ENCODE data around the gene AZU1. TPM values are rescaled to one million over a fixed set of nuclear protein-coding genes. Genes with fewer than 3 reads are reported as not detected.

AZU1 gene
- total RNA-seq, 1 experiment from 2014 or later: not detected

DNA sequence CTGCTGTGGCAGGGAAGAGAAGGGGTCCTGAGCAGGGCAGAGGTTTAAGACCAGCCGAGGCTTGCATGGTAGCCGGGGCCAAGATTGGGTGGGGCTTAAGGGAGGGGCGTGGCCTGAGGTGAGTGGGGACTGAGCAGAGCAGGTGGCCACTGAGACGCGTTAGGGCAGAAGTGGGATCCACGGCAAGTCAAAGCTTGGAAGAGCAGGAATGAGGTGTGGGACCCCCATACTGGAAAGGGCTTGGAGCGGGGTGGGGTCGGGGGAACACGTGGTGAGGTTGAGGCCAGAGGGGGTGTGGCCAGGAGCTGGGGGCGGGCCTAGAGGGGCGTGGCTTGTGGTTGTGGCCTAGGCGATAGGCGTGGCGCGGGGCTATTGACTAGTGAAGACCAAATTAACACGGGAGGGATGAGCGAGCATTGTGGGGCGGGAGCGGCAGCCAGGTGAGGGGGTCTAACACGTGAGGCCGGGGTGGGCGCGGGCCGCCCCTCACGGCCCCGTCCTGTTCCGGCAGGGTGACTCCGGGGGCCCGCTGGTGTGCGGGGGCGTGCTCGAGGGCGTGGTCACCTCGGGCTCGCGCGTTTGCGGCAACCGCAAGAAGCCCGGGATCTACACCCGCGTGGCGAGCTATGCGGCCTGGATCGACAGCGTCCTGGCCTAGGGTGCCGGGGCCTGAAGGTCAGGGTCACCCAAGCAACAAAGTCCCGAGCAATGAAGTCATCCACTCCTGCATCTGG, 35.1 kb downstream of the AZU1 start:
- H3K9me2 ChIP-seq (ENCODE audit: insufficient read depth): no peaks in the 10 kb centered on the region
- CTCF ChIA-PET: no interaction called here
- peak; percentile 12 for ATAC-seq

More for the DNA sequence above, 35.1 kb downstream of the AZU1 start:
- H3K36me3 ChIP-seq (ENCODE audit: control insufficient read depth in 1 of 2, insufficient read depth in 2 of 2, low read length in 2 of 2): no peaks in the 10 kb centered on the region; a peak in 1 of 4 replicates
- H3K9me3 ChIP-seq (ENCODE audit: control insufficient read depth in 1 of 2, insufficient read depth in 1 of 2, low read depth in 1 of 2, low read length in 2 of 2): no peaks in the 10 kb centered on the region
- H3K79me2 ChIP-seq (ENCODE audit: insufficient read depth, low read length): no peaks in the 10 kb centered on the region
- peaks cover 14 to 32% of the 10 kb centered on the region in 2 experiments for H3K4me1 ChIP-seq (ENCODE audit: control insufficient read depth in 1 of 2, insufficient read depth in 2 of 2, low read length in 2 of 2)
- no peaks in the 10 kb centered on the region for H4K20me1 ChIP-seq (ENCODE audit: insufficient read depth)
- no peak for DNase-seq (ENCODE audit: low read depth, low spot score)
- no peaks in the 10 kb centered on the region for H3K27me3 ChIP-seq (ENCODE audit: insufficient read depth, low read length)
- H3K4me3 ChIP-seq (replicated peaks in 1 of 2; ENCODE audit: low read depth in 1 of 2, low read length in 2 of 2): no peak overlapping the region
- POLR2A ChIA-PET: interaction anchor here (0.7 kb wide), 1 partner anchor 122 kb away, joined by 3 read pairs; the partner anchor contains the start of gene WDR18
- TF ChIP-seq, protein P1, sequence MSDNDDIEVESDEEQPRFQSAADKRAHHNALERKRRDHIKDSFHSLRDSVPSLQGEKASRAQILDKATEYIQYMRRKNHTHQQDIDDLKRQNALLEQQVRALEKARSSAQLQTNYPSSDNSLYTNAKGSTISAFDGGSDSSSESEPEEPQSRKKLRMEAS (IDR thresholded peaks at IDR 0.05): no peak
- TF ChIP-seq EGR1 (IDR thresholded peaks at IDR 0.05; ENCODE audit: low read depth) (no peak), POLR2A (IDR thresholded peaks at IDR 0.05; ENCODE audit: borderline replicate concordance, extremely low read depth, insufficient read depth, insufficient read length) (no peak), ELF1 (IDR thresholded peaks at IDR 0.05; ENCODE audit: borderline replicate concordance, low read depth) (no peak), SP1 (IDR thresholded peaks at IDR 0.05; ENCODE audit: low read depth) (no peak), POLR2AphosphoS5 (IDR thresholded peaks at IDR 0.05; ENCODE audit: low read depth, low read length) (no peak), TCF7L2 (IDR thresholded peaks at IDR 0.05; ENCODE audit: borderline replicate concordance, extremely low read depth, insufficient read depth, insufficient read length) (no peak), EZH2 (IDR thresholded peaks at IDR 0.05) (no peak), FOSL1 (IDR thresholded peaks at IDR 0.05; ENCODE audit: low read depth) (no peak), EZH2phosphoT487 (IDR thresholded peaks at IDR 0.05; ENCODE audit: borderline replicate concordance) (no peak)
- TF ChIP-seq, protein P2, sequence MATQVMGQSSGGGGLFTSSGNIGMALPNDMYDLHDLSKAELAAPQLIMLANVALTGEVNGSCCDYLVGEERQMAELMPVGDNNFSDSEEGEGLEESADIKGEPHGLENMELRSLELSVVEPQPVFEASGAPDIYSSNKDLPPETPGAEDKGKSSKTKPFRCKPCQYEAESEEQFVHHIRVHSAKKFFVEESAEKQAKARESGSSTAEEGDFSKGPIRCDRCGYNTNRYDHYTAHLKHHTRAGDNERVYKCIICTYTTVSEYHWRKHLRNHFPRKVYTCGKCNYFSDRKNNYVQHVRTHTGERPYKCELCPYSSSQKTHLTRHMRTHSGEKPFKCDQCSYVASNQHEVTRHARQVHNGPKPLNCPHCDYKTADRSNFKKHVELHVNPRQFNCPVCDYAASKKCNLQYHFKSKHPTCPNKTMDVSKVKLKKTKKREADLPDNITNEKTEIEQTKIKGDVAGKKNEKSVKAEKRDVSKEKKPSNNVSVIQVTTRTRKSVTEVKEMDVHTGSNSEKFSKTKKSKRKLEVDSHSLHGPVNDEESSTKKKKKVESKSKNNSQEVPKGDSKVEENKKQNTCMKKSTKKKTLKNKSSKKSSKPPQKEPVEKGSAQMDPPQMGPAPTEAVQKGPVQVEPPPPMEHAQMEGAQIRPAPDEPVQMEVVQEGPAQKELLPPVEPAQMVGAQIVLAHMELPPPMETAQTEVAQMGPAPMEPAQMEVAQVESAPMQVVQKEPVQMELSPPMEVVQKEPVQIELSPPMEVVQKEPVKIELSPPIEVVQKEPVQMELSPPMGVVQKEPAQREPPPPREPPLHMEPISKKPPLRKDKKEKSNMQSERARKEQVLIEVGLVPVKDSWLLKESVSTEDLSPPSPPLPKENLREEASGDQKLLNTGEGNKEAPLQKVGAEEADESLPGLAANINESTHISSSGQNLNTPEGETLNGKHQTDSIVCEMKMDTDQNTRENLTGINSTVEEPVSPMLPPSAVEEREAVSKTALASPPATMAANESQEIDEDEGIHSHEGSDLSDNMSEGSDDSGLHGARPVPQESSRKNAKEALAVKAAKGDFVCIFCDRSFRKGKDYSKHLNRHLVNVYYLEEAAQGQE (IDR thresholded peaks at IDR 0.05; ENCODE audit: low read depth): no peak
- TF ChIP-seq, protein P3, sequence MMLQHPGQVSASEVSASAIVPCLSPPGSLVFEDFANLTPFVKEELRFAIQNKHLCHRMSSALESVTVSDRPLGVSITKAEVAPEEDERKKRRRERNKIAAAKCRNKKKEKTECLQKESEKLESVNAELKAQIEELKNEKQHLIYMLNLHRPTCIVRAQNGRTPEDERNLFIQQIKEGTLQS (IDR thresholded peaks at IDR 0.05): no peak
- TF ChIP-seq, protein P4, sequence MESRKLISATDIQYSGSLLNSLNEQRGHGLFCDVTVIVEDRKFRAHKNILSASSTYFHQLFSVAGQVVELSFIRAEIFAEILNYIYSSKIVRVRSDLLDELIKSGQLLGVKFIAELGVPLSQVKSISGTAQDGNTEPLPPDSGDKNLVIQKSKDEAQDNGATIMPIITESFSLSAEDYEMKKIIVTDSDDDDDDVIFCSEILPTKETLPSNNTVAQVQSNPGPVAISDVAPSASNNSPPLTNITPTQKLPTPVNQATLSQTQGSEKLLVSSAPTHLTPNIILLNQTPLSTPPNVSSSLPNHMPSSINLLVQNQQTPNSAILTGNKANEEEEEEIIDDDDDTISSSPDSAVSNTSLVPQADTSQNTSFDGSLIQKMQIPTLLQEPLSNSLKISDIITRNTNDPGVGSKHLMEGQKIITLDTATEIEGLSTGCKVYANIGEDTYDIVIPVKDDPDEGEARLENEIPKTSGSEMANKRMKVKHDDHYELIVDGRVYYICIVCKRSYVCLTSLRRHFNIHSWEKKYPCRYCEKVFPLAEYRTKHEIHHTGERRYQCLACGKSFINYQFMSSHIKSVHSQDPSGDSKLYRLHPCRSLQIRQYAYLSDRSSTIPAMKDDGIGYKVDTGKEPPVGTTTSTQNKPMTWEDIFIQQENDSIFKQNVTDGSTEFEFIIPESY (IDR thresholded peaks at IDR 0.05; ENCODE audit: extremely low read depth, insufficient replicate concordance, low read length): no peak
- TF ChIP-seq, protein P5, sequence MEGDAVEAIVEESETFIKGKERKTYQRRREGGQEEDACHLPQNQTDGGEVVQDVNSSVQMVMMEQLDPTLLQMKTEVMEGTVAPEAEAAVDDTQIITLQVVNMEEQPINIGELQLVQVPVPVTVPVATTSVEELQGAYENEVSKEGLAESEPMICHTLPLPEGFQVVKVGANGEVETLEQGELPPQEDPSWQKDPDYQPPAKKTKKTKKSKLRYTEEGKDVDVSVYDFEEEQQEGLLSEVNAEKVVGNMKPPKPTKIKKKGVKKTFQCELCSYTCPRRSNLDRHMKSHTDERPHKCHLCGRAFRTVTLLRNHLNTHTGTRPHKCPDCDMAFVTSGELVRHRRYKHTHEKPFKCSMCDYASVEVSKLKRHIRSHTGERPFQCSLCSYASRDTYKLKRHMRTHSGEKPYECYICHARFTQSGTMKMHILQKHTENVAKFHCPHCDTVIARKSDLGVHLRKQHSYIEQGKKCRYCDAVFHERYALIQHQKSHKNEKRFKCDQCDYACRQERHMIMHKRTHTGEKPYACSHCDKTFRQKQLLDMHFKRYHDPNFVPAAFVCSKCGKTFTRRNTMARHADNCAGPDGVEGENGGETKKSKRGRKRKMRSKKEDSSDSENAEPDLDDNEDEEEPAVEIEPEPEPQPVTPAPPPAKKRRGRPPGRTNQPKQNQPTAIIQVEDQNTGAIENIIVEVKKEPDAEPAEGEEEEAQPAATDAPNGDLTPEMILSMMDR (IDR thresholded peaks at IDR 0.05 in 2 of 3, conservative IDR thresholded peaks at IDR 0.05 in 1 of 3; ENCODE audit: borderline replicate concordance in 1 of 3, insufficient read depth in 1 of 3, low read depth in 2 of 3, low read length in 2 of 3): no peak
- no peak overlapping the region for H2AFZ ChIP-seq (ENCODE audit: low read depth, low read length, poor library complexity, severe bottlenecking)
- H3K9ac ChIP-seq (ENCODE audit: low read length): no peak overlapping the region
- H3K4me2 ChIP-seq (ENCODE audit: low read length): peak overlapping the region; percentile 28; the same call in 1 of the 2 replicates
- RAD21 ChIA-PET (ENCODE audit: low non-redundant PET in 1 of 2, low total read pairs in 2 of 2, uncharacterized antibody in 2 of 2, unreplicated experiment in 2 of 2): no interaction called here
- intact Hi-C loops (cut with micrococcal nuclease): no loop called here
- BruUV-seq (replicated peaks): no TSS peak
- H3K27ac ChIP-seq (ENCODE audit: low read depth, low read length): peak overlapping the region; percentile 26; the same call in 1 of the 2 replicates

Measured in HCT116 (cell line).